Measurements from ENCODE around the gene USP53.

DNA sequence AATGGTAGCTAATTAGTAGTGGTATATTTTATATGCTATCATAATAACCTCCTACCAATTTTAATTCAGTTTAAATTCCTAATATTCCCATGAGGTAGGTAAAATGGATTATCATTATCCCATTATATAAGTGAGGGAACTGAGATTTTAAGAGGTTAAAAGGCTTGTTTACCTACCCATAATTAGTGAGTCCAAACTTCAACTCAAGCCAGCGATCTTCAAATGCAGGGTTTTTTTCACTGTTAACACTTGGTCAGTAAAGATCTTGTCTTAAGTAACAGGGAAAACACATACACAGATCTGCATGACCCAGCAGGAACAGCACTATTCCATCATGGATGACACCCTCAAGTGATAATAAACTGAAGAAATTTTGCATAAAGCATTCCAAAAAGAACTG, 78.1 kb downstream of the USP53 start:
- TF ChIP-seq HIVEP1 (CRISPR knock-in tag; IDR thresholded peaks at IDR 0.05) (no peak), POLR2AphosphoS5 (IDR thresholded peaks at IDR 0.05; ENCODE audit: control insufficient read depth, insufficient read depth, low read depth, low read length) (no peak), PCBP1 (IDR thresholded peaks at IDR 0.05; ENCODE audit: low read depth, low read length, poor library complexity, severe bottlenecking) (no peak), NR4A1 (CRISPR knock-in tag; IDR thresholded peaks at IDR 0.05) (no peak), NR4A1 (tag; IDR thresholded peaks at IDR 0.05) (no peak), ETV6 (IDR thresholded peaks at IDR 0.05; ENCODE audit: borderline replicate concordance in 1 of 2, low read depth in 2 of 2, low read length in 1 of 2) (no peak), ETV6 (CRISPR knock-in tag; IDR thresholded peaks at IDR 0.05; ENCODE audit: borderline replicate concordance) (no peak)
- TF ChIP-seq, protein P1, sequence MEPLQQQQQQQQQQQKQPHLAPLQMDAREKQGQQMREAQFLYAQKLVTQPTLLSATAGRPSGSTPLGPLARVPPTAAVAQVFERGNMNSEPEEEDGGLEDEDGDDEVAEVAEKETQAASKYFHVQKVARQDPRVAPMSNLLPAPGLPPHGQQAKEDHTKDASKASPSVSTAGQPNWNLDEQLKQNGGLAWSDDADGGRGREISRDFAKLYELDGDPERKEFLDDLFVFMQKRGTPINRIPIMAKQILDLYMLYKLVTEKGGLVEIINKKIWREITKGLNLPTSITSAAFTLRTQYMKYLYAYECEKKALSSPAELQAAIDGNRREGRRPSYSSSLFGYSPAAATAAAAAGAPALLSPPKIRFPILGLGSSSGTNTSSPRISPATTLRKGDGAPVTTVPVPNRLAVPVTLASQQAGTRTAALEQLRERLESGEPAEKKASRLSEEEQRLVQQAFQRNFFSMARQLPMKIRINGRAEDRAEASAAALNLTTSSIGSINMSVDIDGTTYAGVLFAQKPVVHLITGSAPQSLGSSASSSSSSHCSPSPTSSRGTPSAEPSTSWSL (CRISPR knock-in tag; IDR thresholded peaks at IDR 0.05; ENCODE audit: borderline replicate concordance), result no peak
- TF ChIP-seq, protein P2, sequence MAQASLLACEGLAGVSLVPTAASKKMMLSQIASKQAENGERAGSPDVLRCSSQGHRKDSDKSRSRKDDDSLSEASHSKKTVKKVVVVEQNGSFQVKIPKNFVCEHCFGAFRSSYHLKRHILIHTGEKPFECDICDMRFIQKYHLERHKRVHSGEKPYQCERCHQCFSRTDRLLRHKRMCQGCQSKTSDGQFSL (CRISPR knock-in tag; IDR thresholded peaks at IDR 0.05), result no peak
- TF ChIP-seq, protein P2 (tag; IDR thresholded peaks at IDR 0.05), result no peak
